GM18868 (cell line): Measurements from ENCODE around the gene PCDHA7.
"Not testable (repeated sequence)": the region's sequence is repeated elsewhere in the genome, so short reads cannot be mapped to it uniquely, and the experiment has no call there.

Experiments used
- ATAC-seq: cut with Tn5 transposase; IDR thresholded peaks from one replicate; pipeline ENCODE4 v1.9.1; 2021; ENCODE audit warnings: mild to moderate bottlenecking, moderate library complexity; ENCODE audit not compliant: unreplicated experiment

The PCDHA7 gene

GRCh38 chr5:140833993-140834392, at the start of gene PCDHA7:
Gene PCDHA7 (plus strand): TSS chr5:140834269. CDS start chr5:140834384, 115 bp downstream.
- ATAC-seq = no peak

- ATAC-seq = no peak
Observed at GRCh38 chr5:140785905-140786686, 48.0 kb upstream of the PCDHA7 start, which contains the start of gene PCDHA1. Gene PCDHA1 (plus strand): TSS chr5:140786140.

GRCh38 chr5:140787422-140787821, 46.6 kb upstream of the PCDHA7 start:
- ATAC-seq = not testable (repeated sequence)

GRCh38 chr5:140787849-140788504, 46.1 kb upstream of the PCDHA7 start:
- not testable (repeated sequence) for ATAC-seq

- ATAC-seq = no peak
Observed at GRCh38 chr5:140791089-140791488, 43.0 kb upstream of the PCDHA7 start.

- no peak for ATAC-seq
Observed at GRCh38 chr5:140794595-140795258, 39.3 kb upstream of the PCDHA7 start, which contains the start of gene PCDHA2. Gene PCDHA2 (plus strand): TSS chr5:140794852.

GRCh38 chr5:140795259-140795641, 38.8 kb upstream of the PCDHA7 start:
- ATAC-seq = no peak

- ATAC-seq = not testable (repeated sequence)
Observed at GRCh38 chr5:140796072-140796717, 37.9 kb upstream of the PCDHA7 start.

GRCh38 chr5:140796718-140797095, 37.4 kb upstream of the PCDHA7 start:
- ATAC-seq = no peak

- no peak for ATAC-seq
Observed at GRCh38 chr5:140800816-140801493, 33.1 kb upstream of the PCDHA7 start, which contains the start of gene PCDHA3. Gene PCDHA3 (plus strand): TSS chr5:140801057.

GRCh38 chr5:140801494-140801841, 32.6 kb upstream of the PCDHA7 start:
- no peak for ATAC-seq

GRCh38 chr5:140802381-140802780, 31.7 kb upstream of the PCDHA7 start:
- not testable (repeated sequence) for ATAC-seq

GRCh38 chr5:140802781-140803271, 31.2 kb upstream of the PCDHA7 start:
- no peak for ATAC-seq

GRCh38 chr5:140806834-140807775, 27.0 kb upstream of the PCDHA7 start, which contains the start of gene PCDHA4:
Gene PCDHA4 (plus strand): TSS chr5:140807068.
- no peak for ATAC-seq

GRCh38 chr5:140808241-140808888, 25.7 kb upstream of the PCDHA7 start:
- not testable (repeated sequence) for ATAC-seq

- no peak for ATAC-seq
Observed at GRCh38 chr5:140808889-140809291, 25.2 kb upstream of the PCDHA7 start.

- ATAC-seq = no peak
Observed at GRCh38 chr5:140821375-140822280, 12.4 kb upstream of the PCDHA7 start, which contains the start of gene PCDHA5. Gene PCDHA5 (plus strand): TSS chr5:140821613.

GRCh38 chr5:140822281-140822629, 11.8 kb upstream of the PCDHA7 start:
- no peak for ATAC-seq
